ENCODE data around the gene CLCF1.
A peak's percentile ranks its signal among the peaks of the same experiment; 100 is the strongest.

Gene CLCF1

DNA sequence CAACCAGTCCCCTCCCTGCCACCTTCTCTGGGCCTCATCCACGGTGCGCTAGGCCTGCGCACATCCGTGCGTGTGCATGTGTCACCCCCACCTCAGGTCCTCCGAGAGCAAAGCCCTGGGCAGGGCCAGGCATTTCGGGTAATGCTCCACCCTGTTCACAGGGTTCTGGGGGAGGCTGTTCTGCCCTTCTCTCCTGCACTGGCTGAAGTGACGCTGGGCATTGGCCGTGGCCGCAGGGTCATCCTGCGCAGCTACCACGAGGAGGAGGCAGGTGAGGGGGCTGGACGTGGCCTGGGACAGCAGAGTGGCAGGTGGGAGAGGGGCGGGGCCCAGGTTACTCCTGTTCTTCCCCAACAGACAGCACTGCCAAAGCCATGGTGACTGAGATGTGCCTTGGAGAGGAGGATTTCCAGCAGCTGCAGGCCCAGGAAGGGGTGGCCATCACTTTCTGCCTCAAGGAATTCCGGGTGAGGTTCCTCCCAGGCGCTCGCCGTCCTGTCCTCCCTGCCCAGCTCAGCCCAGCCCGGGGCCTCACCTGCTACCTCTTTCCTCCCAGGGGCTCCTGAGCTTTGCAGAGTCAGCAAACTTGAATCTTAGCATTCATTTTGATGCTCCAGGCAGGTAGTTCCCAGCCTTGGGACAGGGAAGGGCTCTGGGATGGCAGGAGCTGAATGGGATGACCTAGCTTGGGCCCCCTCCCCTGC, 22.3 kb upstream of the CLCF1 start:
- no peak for DNase-seq

DNA sequence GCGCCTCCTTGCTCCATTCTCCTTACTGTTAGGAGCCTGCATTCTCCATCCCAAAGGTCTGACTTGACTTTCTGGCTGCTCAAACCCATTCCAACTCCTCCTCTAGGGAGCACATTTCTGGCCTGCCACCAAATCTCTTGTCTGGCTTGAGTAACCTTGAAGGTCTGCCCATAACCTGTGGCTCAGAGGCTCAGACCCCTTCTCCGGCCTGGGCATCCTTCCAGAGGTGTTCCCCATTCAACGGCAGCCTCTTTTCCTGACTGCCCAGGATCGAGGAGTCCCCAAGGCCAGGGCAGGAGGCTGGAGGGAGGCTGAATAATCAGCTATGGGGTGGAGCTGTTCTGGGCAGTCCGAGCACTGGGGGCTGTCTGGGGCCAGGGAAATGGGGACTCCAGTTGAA, 20.6 kb upstream of the CLCF1 start:
- DNase-seq: no peak

DNA sequence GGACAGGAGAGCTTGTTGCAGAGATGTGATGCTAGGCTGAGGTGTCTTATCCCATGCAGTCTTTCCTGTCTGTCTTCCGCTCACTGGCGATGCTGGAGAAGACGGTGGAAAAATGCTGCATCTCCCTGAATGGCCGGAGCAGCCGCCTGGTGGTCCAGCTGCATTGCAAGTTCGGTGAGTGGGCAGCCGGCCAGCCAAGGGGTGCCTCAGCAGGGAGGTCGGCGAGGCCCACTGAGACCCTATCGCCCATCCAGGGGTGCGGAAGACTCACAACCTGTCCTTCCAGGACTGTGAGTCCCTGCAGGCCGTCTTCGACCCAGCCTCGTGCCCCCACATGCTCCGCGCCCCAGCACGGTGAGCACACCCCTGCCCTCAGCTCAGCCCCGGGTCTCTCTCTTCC, 20.0 kb upstream of the CLCF1 start:
- DNase-seq: no peak

DNA sequence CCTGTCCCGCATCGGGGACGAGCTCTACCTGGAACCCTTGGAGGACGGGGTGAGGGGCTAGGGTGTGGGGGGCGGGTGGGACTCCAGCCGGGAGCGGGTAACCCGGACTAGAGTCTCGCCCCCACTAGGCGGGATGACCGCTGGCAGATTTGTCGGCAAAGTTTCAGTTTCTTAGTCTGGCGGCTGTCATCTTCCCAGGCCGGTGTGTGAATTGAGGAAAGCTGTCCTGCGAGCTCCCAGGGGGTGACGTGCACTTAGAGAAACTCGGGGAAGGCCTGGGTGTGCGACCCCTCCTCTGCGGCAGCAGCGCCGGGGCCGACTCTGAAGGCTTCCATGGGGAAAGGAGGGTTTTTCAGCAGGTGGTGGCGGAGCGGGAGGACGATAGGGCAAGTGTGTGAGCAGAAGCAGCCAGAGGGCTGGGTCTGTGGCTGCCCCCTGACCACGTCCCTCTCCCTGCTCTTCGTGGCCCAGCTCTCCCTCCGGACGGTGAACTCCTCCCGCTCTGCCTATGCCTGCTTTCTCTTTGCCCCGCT, 18.9 kb upstream of the CLCF1 start:
- DNase-seq: no peak

DNA sequence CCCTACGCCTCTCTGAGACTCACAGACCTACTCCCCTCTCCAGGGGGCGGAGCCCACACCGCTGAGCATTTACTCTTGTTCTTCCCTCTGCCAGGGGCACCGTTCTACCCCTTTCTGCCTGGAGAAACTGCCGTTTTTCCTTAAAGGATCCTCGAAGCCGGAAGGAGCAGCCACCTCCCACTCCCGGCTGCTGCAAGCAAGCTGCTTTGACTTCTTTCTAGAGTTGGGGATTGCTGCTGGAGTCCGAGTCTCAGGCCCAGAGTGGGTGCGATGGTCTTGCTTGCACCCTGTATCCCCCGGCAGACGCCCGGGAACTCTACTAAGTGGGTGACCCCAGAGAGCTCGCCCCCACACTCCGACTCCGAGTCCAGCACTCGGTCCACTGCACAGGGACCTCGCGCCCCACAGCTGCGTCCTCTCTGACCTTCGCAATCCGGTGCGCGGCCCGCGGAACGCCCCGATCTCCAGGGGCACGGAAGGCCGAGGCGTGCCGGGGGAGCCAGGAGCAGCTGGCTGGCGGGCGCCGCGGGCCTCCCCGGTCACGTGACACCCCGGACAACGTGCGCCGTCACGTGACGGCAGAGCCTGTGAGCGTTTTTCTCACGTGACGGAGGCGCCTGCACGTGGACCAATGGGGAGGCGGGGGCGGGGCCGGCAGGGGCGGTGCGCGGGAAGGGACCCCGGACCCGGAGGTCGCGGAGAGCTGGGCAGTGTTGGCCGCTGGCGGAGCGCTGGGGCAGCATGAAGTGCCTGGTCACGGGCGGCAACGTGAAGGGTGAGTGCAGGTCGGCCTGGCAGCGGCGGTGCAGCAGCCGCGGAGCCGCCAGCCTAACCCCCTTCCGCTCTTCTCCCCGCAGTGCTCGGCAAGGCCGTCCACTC, 18.1 kb upstream of the CLCF1 start, which contains the start of gene RAD9A:
Gene RAD9A, plus strand, starts transcription at position 683 of the 879 bp plus-strand sequence. Its CDS starts 59 bp downstream, at position 742.
- DNase-seq: peak; percentile 81 to 94 (median 86)

DNA sequence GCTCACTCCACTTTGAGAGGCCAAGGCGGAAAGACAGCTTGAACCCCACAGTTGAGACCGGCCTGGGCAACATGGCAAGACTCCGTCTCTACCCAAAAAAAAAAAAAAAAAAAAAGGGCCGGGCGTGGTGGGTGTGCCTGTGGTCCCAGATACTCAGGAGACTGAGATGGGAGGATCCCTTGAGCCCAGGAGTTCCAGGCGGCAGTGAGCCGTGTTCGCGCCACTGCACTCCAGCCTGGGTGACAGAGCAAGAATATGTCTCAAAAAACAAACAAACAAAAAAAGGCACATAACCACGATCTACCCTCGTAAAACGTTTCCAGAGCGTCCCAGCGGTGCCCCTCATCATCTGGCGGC, 17.5 kb upstream of the CLCF1 start:
- DNase-seq: no peak

DNA sequence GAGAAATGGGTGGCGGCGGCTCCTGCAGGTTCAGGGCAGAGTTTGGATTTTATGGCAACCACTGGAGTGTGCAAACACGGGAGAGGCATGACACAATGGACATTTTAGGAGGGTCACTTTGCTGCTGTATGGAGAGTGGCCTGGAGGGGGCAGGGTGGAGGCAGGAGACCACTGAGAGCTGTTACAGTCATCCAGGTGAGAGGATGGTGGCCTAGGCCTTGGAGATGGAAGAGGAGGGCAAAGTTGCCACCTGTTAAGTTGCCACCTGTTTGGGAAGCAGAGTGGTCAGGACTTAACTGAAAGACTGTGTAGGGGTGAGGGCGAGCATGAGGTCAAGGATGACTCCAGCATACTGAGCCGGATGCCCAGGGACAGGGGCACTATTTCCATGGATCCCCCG, 16.1 kb upstream of the CLCF1 start:
- DNase-seq: peak; percentile 17 to 45 (median 36)

DNA sequence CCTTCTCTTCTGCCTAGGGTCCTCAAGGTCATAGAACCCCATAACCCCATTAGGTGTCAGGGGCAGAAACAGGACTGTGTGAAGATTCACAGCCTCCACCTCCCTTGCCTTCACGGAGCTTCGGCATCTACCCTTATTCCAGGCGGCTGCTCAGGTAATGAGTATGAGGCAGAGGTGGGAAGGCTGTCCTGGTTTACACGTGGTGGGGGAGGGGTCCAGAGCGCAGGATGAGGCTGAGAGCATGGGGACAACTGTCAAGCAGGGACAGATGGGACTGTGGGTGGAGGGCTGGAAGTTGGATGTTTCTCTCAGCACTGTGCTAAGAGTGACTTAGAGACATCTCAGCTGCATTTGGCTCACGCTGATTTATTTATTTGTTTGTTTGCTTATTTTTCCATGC, 14.1 kb upstream of the CLCF1 start:
- DNase-seq: no peak

DNA sequence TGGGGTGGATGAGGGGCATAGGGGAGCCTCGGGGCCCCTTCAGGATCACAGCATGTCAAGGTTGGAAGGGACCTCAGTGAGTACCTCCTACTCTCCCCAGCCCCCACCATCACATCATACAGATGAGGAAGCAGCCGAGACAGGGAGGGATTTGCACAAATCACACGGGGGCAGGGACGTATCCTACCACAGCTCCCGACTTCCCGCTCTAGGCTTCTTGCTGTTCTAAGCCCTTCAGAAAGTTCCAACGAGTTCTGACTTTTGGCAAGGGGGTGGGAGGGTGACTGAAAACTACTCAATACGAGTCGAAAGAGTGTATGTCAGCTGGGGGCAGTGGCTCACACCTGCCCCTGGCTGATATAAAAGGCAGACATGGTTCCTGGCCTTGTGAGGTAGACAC, 13.7 kb upstream of the CLCF1 start:
- no peak for DNase-seq

DNA sequence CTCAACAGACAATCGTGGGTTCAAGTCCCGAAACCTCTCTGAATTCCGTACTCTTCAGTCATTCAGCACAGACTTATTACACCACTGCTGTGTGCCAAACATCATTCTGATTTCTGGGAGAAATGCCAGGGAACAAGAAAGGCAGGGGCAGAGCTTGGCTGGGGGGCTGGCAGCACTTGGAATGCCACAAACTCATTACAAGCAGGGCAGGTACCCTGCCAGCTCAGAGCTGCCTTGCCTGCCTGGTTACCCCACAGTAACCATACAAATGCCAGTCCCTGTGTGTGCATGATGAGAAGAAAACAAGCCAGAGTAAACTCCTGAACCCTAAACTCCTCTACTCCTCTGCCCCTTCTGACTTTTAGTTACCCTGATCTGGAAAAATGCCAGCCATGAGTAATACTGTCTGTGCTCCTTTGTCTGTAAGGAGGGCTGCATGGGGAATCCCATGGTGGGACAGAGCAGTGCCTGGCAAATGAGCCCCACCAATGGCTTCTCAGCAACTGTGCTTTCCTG, 11.5 kb upstream of the CLCF1 start:
- DNase-seq: no peak

DNA sequence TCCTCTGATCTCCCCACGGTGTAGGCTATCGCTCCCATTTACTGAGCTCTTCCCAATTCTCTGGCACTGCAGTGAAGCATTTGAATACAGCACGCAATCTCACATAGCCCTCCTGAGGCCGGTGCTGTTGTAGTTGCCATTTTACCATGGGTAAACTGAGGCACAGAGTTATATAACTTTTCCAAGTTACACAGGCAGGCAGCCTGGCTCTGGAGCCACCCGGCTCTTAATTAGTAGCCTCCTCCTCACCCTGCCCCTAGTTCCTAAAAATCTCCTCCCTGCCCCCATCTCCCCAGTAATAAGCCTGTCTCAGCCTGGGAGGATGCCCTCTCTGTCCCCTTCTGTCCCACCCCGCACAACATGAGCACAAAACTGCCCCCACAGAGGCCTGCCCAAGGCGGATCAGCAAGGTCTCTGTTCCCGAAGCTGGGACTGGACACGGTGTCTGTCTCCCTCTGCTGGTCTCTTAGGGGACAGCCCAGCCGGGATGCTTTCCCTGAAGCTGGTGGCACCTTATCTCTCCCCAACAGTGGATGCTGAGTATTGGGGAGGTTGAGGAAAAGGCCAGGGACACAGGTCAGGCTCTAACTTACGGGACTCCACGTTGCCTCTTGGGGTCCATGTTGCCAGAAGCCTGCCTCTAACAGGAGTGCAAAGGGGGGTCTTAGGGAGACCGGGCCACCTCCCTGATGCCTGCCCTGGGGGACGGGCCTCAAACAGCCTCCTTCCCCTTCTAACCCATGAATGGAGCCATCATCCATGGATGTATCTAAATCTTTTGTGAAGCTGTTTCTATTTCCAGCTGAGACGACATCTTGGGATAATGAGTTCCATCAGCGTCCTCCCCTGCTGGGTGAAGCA, 9.1 kb upstream of the CLCF1 start:
- DNase-seq: peak; percentile 40 to 84 (median 76)

DNA sequence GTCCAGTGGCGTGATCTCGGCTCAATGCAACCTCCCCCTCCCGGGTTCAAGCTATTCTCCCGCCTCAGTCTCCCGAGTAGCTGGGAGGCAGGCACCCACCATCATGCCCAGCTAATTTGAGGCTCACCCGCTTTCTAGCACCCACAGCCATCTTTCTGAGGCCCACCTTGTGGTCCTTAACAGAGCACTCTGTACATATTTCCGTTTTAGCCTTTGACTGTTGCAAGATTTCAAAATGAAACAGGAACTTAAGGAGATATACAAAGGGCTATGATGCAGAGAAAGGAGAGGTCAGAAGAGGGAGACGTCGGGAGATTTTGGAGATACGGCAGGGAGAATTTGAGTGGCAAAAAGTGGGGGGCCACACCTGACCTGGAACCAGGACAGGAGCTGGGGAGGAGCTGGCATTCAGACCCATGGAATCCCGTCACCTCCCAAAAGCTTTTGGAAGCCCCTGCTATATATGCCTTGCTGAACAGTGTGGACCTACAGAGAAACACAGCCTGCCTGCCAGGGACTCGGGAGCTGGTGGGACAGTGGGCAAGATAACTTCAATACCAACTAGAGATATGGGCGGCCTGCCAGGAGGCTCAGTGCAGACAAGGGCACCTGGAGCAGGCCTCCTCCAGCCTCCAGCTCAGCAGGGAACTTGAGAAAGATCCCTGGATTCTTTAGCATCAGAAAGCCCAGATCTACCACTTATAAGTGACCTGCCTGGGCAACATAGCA, 8.0 kb upstream of the CLCF1 start:
- DNase-seq: no peak

DNA sequence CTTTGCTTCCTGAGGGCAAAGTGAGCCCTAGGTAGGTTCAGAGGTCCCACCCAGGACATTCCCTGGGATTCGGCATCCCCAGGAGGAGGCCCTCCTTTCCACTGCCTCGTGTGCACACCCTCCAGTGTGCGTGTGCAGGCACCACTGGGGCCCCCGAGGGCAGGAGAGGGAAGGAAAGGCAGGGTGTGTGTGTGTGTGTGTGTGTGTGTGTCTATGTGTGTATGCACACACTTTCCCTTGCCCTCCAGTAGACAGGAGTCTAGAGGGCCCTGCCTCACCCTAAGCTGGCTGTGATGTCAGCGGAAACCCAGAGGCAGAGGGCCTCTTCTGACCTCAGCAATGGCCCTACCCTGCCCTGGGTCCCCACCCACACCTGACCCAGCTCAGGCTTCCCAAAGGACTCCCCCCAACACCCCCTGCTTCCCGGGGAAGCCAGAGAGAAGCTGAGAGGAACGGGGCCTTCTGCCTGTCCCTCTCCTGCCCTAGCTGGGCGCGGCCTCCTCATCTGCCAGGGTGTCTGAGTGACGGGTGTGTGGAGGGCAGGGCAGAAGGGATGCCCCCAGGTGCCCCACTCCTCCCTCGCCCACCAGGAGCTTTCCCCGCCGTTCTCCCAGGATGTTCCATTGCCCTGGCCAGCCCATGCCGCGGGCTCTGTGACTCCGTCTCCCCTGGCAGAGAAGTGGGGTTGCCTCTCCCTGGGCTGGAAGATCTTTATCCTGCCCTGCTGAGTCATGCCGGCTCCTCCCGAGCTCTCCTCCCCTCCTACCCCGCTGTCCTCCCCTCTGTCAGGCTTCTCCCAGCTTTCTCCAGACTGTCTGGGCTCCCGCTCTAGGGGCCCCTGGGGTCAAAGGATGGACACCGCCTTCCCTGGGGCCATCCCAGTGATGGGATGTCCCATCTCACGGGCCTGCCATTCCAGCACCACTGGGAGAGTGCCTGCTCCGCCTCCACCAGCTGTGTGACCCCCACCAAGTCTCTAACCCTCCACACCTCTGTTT, 6.0 kb upstream of the CLCF1 start:
- no peak for DNase-seq

DNA sequence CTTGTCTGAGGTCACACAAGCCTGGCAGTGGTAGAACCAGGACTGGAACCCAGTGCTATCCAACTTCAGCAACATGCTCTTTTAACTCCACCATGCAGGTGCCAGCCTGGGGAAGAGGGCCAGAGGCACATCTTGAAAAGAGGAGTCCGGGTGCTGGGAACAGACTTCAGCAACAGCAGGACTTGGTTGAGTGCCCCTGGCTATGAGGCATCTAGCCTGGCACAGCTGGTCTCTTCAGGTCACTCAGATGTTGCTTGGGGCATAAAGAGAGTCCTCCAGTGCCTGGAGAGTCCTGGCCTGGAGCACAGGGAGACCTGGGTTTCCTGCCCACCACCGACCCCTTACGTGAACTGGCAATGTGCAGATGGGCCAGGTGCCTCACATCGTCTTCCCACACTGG, 5.1 kb upstream of the CLCF1 start:
- no peak for DNase-seq

DNA sequence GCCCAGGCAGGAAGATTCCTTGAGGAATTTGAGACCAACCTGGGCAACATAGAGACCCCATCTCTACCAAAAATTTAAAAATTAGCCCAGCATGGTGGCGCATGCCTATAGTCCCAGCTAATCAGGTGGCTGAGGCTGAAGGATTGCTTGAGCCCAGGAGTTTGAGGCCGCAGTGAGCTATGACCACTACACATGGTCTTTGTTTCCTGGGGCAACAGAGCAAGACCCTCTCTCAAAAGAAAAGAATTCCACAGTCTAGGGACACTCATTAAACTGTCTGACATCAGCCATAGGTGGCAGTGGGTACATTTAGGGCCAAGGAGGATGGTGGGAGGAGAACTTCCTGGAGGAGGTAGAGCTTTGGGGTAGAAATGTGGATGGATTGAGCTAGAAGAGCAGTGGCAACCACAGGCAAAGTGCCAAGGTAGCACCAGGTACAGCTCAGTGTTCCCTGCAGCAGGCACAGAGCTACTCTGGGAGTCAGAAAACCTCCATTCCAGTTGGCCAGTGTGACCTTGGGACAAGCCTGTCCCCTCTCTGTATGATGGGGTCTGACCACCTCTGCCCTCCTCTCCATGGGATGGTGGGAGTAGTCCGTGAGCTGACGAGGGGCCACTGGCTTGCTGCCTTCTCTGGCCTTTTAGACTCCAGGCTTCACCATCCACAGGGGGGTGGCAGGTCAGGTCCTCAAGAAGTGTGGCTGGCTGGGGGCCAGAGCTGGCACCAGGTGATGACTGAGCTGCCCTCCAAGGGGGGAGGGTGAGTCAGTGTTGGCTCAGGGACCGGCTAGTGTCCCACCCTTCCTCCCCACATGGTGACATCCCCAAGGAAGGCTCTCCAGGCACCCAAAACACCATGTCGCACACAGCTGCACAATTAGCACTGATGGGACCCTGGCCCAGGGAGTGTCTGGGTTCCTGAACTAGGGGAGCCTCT, 3.7 kb upstream of the CLCF1 start:
- DNase-seq: no peak

DNA sequence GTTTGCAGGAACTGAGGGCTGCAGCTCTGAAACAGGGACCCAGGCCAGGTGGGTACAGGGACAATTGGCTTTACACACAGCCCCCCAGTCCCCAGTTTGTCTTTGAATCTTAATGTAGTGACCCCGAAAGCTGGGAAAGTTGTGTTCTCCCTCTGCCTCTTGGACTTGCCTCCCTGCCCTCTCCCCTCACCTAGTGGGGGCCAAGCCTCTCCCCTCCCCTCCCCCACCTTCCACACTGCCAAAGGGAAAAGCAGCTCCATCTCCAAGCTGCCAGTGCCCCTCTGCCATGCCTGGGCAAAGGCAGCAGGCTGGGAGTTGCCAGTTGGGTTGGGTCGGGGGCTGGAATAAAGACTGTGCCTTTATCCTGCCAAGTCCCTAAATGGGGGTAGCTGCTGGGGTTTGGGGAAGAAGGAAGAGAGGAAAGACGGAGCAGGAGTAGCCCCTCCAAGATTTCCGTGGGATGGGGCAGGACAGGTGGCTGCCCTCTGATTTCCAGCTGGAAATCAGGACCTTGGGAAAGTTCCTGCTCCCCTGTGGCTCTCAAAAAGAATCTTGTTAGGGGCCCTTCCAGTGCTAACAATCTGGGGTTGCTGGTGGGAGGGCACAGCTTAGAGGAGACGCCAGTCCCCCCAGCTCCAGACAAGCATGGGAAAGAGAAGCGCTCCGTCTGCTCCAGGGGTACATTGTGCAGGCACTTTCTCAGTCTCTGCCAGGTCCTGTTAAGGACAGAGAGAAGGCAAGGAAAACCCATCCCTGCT, 2.8 kb upstream of the CLCF1 start:
- no peak for DNase-seq

DNA sequence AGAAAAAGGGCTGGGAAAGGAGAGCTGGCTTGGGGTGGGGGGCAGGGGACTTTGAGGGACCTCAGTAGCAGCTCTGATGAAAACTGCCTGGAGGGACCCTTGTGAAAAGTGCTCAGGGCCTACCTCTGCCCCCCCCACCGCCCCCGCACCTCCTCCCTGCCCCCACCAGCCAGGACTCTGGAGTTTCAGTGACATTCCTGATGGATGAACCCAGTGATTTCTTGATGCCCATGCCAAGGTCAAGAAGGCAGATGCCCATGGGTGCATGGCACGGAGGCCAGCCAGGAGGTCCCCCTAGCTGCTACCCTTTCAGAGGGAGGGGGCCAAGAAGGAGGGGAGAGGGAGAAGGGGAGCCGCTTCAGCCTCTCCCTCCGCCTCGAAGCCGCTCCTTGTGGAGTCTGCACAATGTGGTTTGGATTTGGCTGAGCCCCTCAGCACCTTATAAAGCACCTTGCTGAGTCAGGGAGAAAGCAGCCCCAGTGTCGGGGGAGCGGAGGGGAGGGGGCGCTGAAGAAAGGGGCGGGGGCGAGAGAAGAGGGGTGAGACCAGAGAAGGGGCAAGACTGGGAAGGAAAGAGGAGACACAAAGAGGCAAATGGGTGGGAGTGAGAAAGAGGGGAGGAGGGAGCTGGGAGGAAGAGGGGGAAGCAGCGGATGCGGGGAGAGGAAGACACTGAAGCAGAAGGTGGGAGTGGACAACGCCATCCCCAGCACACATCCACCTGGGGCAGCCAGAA, 2.1 kb upstream of the CLCF1 start:
- no peak for DNase-seq

Data from stimulated activated naive CD4-positive, alpha-beta T cell (primary cell).